SK-N-SH treated with all-trans-retinoic acid at 6 μM for 48 hours (cell line): ENCODE results near the gene LAMA3.

Source experiments
- ATAC-seq: fragments of 200-7000 bp; cut with Tn5 transposase; 3 replicates; pipeline ENCODE4 v1.9.1; 2020; ENCODE audit warnings: mild to moderate bottlenecking, moderate library complexity
- CREB5 ChIP-seq: fragments of 250-450 bp; sonication (Bioruptor Pico); IDR thresholded peaks from 2 replicates; pipeline ENCODE4 v1.5.1; 2020; ENCODE audit warnings: low read depth, mild to moderate bottlenecking, moderate library complexity
- CSDC2 ChIP-seq: fragments of 250-450 bp; sonication (Bioruptor Pico); IDR thresholded peaks from 2 replicates; pipeline ENCODE4 v1.5.0; 2020; ENCODE audit warnings: mild to moderate bottlenecking, moderate library complexity
- ESRRG ChIP-seq: fragments of 250-450 bp; sonication (Bioruptor Pico); IDR thresholded peaks from 2 replicates; pipeline ENCODE4 v1.6.1; 2021; ENCODE audit warnings: mild to moderate bottlenecking
- ISL1 ChIP-seq: fragments of 250-450 bp; sonication (Bioruptor Pico); IDR thresholded peaks from 2 replicates; pipeline ENCODE4 v2.1.2; 2022; ENCODE audit warnings: mild to moderate bottlenecking, moderate library complexity
- PATZ1 ChIP-seq: fragments of 250-450 bp; sonication (Bioruptor Pico); IDR thresholded peaks from 2 replicates; pipeline ENCODE4 v1.8.0; 2020; ENCODE audit warnings: mild to moderate bottlenecking, moderate library complexity, borderline replicate concordance
- POU6F1 ChIP-seq: fragments of 250-450 bp; sonication (Bioruptor Pico); IDR thresholded peaks from 2 replicates; pipeline ENCODE4 v1.8.0; 2021; ENCODE audit warnings: low read depth, mild to moderate bottlenecking, moderate library complexity, borderline replicate concordance
- PPARA ChIP-seq: fragments of 250-450 bp; sonication (Bioruptor Pico); IDR thresholded peaks from 2 replicates; pipeline ENCODE4 v1.5.0; 2020; ENCODE audit warnings: mild to moderate bottlenecking, borderline replicate concordance
- SNAI2 ChIP-seq: fragments of 250-450 bp; sonication (Bioruptor Pico); IDR thresholded peaks from 2 replicates; pipeline ENCODE4 v1.5.0; 2020; ENCODE audit warnings: mild to moderate bottlenecking, moderate library complexity
- TCF4 ChIP-seq: fragments of 250-450 bp; sonication (Bioruptor Pico); IDR thresholded peaks from 2 replicates; pipeline ENCODE4 v1.8.0; 2021; ENCODE audit warnings: mild to moderate bottlenecking, moderate library complexity, borderline replicate concordance
- TSHZ2 ChIP-seq: fragments of 250-450 bp; sonication (Bioruptor Pico); IDR thresholded peaks from 2 replicates; pipeline ENCODE4 v1.5.0; 2020; ENCODE audit warnings: mild to moderate bottlenecking, moderate library complexity
- ZC3H10 ChIP-seq: fragments of 250-450 bp; sonication (Bioruptor Pico); IDR thresholded peaks from 2 replicates; pipeline ENCODE4 v1.5.1; 2021; ENCODE audit warnings: mild to moderate bottlenecking, moderate library complexity
- ZNF565 ChIP-seq: fragments of 450-650 bp; formaldehyde crosslinking; conservative IDR thresholded peaks from 2 replicates; pipeline ENCODE4 v1.5.0; 2020; ENCODE audit warnings: low read depth, mild to moderate bottlenecking, moderate library complexity
- ZNF8 ChIP-seq: fragments of 450-650 bp; formaldehyde crosslinking; IDR thresholded peaks from 2 replicates; pipeline ENCODE4 v1.5.0; 2020; ENCODE audit warnings: mild to moderate bottlenecking, moderate library complexity

The LAMA3 gene

GRCh38 chr18:23939366-23939765 lies 250.1 kb downstream of the LAMA3 start (continued):
- TF ChIP-seq PATZ1 (CRISPR knock-in tag) (no peak), ISL1 (CRISPR knock-in tag) (no peak), ZNF8 (no peak)

GRCh38 chr18:23939896-23940295 lies 250.6 kb downstream of the LAMA3 start:
- ATAC-seq: no peak
- peak; percentile 25; the same call in 1 of the 2 replicates for TF ChIP-seq TCF4 (CRISPR knock-in tag)
- TF ChIP-seq POU6F1 (CRISPR knock-in tag): no peak

- no peak for TF ChIP-seq ESRRG (CRISPR knock-in tag)
- TF ChIP-seq POU6F1 (CRISPR knock-in tag): no peak
- TF ChIP-seq CREB5: no peak
- TF ChIP-seq ZC3H10 (CRISPR knock-in tag): no peak
- TF ChIP-seq, all 23 proteins: peak for 0
- no peak for ATAC-seq
Observed at GRCh38 chr18:23941791-23942190, 252.5 kb downstream of the LAMA3 start.

GRCh38 chr18:23943104-23943503 lies 253.9 kb downstream of the LAMA3 start:
- no peak for TF ChIP-seq PPARA (CRISPR knock-in tag)
- no peak for TF ChIP-seq CREB5
- TF ChIP-seq PATZ1 (CRISPR knock-in tag): no peak
- TF ChIP-seq CSDC2 (CRISPR knock-in tag): no peak
- TF ChIP-seq ZNF565 (CRISPR knock-in tag): no peak
- TF ChIP-seq ESRRG (CRISPR knock-in tag): no peak
- TF ChIP-seq, all 23 proteins: peak for 0
- no peak for ATAC-seq

- TF ChIP-seq TCF4 (CRISPR knock-in tag) (no peak), SNAI2 (no peak), TSHZ2 (CRISPR knock-in tag) (no peak), PATZ1 (CRISPR knock-in tag) (no peak), ISL1 (CRISPR knock-in tag) (peak; percentile 64)
- peak; percentile 77 for ATAC-seq
Observed at GRCh38 chr18:23943903-23944624, 254.8 kb downstream of the LAMA3 start.
